Measurements from ENCODE around the gene MAD1L1. TPM values are rescaled to one million over a fixed set of nuclear protein-coding genes. Genes with fewer than 3 reads are reported as not detected.

Gene MAD1L1
- total RNA-seq, 1 donor from 2014 or later: 57.6 TPM

DNA sequence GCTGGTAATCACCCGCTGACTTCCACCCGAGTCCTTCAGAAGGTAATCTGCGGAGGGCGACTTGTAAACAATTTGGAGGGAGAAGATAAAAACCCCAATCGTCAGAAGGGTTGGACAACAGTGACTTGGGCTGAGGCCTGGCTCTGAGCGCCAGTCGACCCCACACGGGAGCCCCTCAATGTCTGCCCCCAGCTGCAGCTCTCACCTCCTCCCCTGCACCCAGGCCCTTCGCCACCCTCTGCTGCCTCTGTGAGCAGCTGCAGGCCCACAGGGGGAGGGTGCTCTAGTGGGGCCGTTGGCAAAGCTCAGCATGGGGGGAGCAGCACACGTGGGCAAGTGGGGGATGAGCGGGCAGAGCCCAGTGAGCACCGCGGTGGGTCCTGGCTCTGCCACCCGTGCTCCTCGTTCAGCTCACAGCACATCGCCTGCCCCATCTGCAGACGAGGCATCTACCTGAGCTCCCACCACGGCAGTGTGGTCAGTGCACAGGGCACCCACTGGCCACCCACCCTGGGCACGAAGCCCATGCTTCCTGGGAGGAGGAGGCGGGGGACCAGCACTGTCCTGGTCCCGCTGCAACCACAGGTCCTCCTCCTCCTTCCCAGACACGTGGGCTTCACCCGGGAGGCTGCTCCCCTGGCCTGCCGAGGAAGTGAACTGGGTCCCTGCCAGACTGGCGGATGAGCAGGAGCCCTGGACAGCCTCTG lies 282.1 kb downstream of the MAD1L1 start:
- Mint-ChIP-seq H3K4me3 (ENCODE audit: unreplicated experiment) (no peak overlapping the region), H3K27me3 (ENCODE audit: unreplicated experiment) (peaks cover 11% of the 10 kb centered on the region), H3K27ac (ENCODE audit: unreplicated experiment) (no peak overlapping the region), H3K4me1 (ENCODE audit: low read depth, unreplicated experiment) (peaks cover 14% of the 10 kb centered on the region), H3K9me3 (ENCODE audit: unreplicated experiment) (peaks cover 6% of the 10 kb centered on the region), H3K36me3 (ENCODE audit: unreplicated experiment) (no peaks in the 10 kb centered on the region)
- TF ChIP-seq, protein P1, sequence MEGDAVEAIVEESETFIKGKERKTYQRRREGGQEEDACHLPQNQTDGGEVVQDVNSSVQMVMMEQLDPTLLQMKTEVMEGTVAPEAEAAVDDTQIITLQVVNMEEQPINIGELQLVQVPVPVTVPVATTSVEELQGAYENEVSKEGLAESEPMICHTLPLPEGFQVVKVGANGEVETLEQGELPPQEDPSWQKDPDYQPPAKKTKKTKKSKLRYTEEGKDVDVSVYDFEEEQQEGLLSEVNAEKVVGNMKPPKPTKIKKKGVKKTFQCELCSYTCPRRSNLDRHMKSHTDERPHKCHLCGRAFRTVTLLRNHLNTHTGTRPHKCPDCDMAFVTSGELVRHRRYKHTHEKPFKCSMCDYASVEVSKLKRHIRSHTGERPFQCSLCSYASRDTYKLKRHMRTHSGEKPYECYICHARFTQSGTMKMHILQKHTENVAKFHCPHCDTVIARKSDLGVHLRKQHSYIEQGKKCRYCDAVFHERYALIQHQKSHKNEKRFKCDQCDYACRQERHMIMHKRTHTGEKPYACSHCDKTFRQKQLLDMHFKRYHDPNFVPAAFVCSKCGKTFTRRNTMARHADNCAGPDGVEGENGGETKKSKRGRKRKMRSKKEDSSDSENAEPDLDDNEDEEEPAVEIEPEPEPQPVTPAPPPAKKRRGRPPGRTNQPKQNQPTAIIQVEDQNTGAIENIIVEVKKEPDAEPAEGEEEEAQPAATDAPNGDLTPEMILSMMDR (IDR thresholded peaks at IDR 0.05; ENCODE audit: partially characterized antibody, unreplicated experiment): no peak
- DNase-seq: no peak

DNA sequence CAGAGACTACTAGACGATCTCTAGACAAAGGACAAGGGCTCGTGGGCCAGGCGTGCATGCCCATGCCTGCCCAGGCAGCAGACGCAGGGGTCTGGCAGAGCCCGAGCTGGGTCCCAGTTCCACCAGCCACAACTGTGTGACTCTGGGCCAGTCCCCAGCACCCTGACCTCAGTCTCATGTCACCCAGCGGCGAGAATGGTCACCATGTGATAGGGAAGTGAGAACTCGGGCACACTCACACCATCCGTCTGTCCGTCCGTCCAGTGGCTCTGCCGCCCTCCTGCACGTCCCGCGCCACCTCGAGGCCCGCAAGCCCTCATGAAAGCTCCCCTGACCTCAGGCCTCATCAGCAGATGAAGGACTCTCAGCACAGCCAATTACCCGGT lies 282.7 kb downstream of the MAD1L1 start:
- Mint-ChIP-seq H3K36me3 (ENCODE audit: unreplicated experiment) (no peaks in the 10 kb centered on the region), H3K27me3 (ENCODE audit: unreplicated experiment) (peaks cover 13% of the 10 kb centered on the region), H3K9me3 (ENCODE audit: unreplicated experiment) (peaks cover 6% of the 10 kb centered on the region), H3K27ac (ENCODE audit: unreplicated experiment) (peak overlapping the region; percentile 28), H3K4me3 (ENCODE audit: unreplicated experiment) (no peak overlapping the region), H3K4me1 (ENCODE audit: low read depth, unreplicated experiment) (peaks cover 15% of the 10 kb centered on the region)
- DNase-seq: peak; percentile 11
- TF ChIP-seq, protein P1 (IDR thresholded peaks at IDR 0.05; ENCODE audit: partially characterized antibody, unreplicated experiment): no peak

DNA sequence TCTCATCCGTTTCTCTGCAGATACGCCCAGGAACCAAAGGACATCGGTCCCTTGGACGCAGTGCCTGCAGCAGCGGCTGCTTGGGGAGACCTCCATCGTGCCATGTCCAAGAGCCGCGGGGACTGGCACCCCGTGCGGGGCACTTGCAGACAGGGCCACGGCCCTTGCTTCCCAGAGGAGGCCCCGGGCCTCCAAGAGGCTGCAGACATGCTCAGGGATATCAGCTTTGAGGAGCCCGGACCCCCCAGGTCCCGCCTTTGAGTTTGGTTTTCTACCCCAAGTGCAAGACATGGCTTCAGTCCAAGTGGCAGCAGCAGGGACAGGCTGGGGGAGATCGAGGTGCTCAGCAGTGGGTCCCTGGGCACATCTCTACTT lies 283.1 kb downstream of the MAD1L1 start:
- H3K27ac Mint-ChIP-seq (ENCODE audit: unreplicated experiment): peak overlapping the region; percentile 28
- no peak overlapping the region for H3K4me3 Mint-ChIP-seq (ENCODE audit: unreplicated experiment)
- peaks cover 6% of the 10 kb centered on the region for H3K9me3 Mint-ChIP-seq (ENCODE audit: unreplicated experiment)
- no peaks in the 10 kb centered on the region for H3K36me3 Mint-ChIP-seq (ENCODE audit: unreplicated experiment)
- H3K27me3 Mint-ChIP-seq (ENCODE audit: unreplicated experiment): peaks cover 13% of the 10 kb centered on the region
- peaks cover 15% of the 10 kb centered on the region for H3K4me1 Mint-ChIP-seq (ENCODE audit: low read depth, unreplicated experiment)
- DNase-seq: no peak
- TF ChIP-seq, protein P1 (IDR thresholded peaks at IDR 0.05; ENCODE audit: partially characterized antibody, unreplicated experiment): no peak

DNA sequence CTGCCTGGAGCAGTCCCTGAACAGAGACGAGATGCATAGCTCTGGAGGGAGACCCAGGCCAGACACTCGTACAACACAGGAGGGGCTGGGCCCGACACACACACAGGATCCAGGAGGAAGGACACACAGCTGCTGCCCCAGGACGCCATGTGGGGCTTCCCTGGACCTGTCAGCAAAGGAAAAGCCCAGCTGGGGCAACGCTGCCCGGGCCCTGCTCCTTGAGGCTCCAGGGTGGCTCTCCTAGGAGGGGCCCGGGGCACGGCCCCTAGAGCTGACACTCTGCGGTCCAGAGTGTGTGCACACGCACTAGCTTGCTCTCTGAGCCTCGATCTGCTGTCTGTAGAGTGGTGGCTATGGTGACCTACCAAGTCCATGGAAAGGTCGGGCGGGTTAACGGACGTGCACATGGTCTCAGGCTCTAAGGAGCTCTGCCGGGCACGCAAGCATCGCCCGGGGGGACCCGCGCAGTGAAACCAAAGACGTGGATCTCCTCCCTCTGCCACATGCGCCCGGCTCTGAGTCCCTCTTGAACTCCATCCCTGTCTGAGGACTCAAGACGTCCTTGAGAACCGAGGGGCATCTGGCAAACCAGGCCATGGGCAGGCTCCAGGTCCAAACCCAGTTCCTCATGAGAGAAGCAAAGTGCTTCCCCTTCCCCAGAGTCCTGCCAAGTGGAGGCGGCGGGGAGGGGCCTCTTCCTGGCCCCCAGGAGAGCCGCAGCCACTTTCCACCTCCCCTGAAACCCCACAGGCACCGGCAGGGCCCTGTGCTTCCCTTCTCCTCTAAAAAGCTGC lies 283.7 kb downstream of the MAD1L1 start:
- TF ChIP-seq, protein P1 (IDR thresholded peaks at IDR 0.05; ENCODE audit: partially characterized antibody, unreplicated experiment): no peak
- H3K36me3 Mint-ChIP-seq (ENCODE audit: unreplicated experiment): no peaks in the 10 kb centered on the region
- peaks cover 6% of the 10 kb centered on the region for H3K9me3 Mint-ChIP-seq (ENCODE audit: unreplicated experiment)
- H3K4me1 Mint-ChIP-seq (ENCODE audit: low read depth, unreplicated experiment): peaks cover 15% of the 10 kb centered on the region
- H3K4me3 Mint-ChIP-seq (ENCODE audit: unreplicated experiment): no peak overlapping the region
- no peak overlapping the region for H3K27ac Mint-ChIP-seq (ENCODE audit: unreplicated experiment)
- no peak for DNase-seq
- H3K27me3 Mint-ChIP-seq (ENCODE audit: unreplicated experiment): peaks cover 13% of the 10 kb centered on the region

DNA sequence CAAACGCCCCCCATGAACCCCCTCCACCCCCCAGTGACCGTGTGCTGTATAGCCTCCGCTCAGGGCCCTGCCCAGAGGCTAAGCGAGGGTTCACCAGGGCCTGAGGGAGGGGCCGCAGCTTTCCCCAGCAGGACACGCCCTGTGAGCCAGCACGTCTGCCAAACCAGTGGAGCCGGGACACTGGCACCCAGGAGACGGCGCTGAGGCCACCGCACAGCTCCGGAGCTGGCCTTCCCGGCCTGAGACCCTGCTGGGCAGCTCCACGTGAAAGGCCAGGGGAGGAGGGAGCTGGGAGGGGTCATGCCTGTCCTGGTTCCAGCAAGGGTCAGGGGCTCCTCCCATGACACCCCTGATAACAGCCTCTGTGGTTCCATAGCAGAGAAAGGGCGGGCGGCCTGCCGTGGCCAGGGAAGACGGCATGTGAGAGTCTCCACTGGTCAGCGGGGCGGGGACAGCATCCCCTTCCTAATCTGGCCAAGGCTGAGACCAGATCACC lies 284.4 kb downstream of the MAD1L1 start:
- H3K9me3 Mint-ChIP-seq (ENCODE audit: unreplicated experiment): peaks cover 6% of the 10 kb centered on the region
- peaks cover 10% of the 10 kb centered on the region for H3K27me3 Mint-ChIP-seq (ENCODE audit: unreplicated experiment)
- H3K36me3 Mint-ChIP-seq (ENCODE audit: unreplicated experiment): no peaks in the 10 kb centered on the region
- peaks cover 17% of the 10 kb centered on the region for H3K4me1 Mint-ChIP-seq (ENCODE audit: low read depth, unreplicated experiment)
- TF ChIP-seq, protein P1 (IDR thresholded peaks at IDR 0.05; ENCODE audit: partially characterized antibody, unreplicated experiment): no peak
- DNase-seq: peak; percentile 22
- H3K27ac Mint-ChIP-seq (ENCODE audit: unreplicated experiment): no peak overlapping the region
- no peak overlapping the region for H3K4me3 Mint-ChIP-seq (ENCODE audit: unreplicated experiment)
